PFSK-1 (cell line): ENCODE measurements around the gene PLB1.

Experiments
- FOXP2 ChIP-seq: optimal IDR thresholded peaks from 2 replicates; pipeline ENCODE3; 2011; ENCODE audit warnings: borderline replicate concordance, control low read depth, inconsistent platforms; ENCODE audit not compliant: insufficient read depth; ENCODE audit errors: extremely low read length, extremely low read depth
- POLR2AphosphoS5 ChIP-seq: IDR thresholded peaks from 2 replicates; pipeline ENCODE4 v1.6.1; 2012; ENCODE audit warnings: low read depth, mild to moderate bottlenecking, control low read depth, low read length, moderate library complexity
- SIN3A ChIP-seq: IDR thresholded peaks from 2 replicates; pipeline ENCODE4 v1.6.1; 2012; ENCODE audit warnings: mild to moderate bottlenecking, low read length, moderate library complexity, borderline replicate concordance; ENCODE audit not compliant: insufficient read depth
- TAF1 ChIP-seq: IDR thresholded peaks from 2 replicates; pipeline ENCODE4 v1.6.1; 2012; ENCODE audit warnings: low read length, control low read depth, borderline replicate concordance; ENCODE audit not compliant: insufficient read depth
- TF ChIP-seq, protein P1 (sequence below), 2 experiments: IDR thresholded peaks; 2 replicates each; pipeline versions ENCODE4 v1.6.1 to v1.8.0; 2011 to 2012; ENCODE audit warnings: low read depth in 2 of 2, low read length in 2 of 2, control low read depth in 1 of 2, inconsistent platforms in 1 of 2, mild to moderate bottlenecking in 1 of 2, moderate library complexity in 1 of 2; ENCODE audit not compliant: insufficient read depth in 1 of 2

PLB1 gene

DNA sequence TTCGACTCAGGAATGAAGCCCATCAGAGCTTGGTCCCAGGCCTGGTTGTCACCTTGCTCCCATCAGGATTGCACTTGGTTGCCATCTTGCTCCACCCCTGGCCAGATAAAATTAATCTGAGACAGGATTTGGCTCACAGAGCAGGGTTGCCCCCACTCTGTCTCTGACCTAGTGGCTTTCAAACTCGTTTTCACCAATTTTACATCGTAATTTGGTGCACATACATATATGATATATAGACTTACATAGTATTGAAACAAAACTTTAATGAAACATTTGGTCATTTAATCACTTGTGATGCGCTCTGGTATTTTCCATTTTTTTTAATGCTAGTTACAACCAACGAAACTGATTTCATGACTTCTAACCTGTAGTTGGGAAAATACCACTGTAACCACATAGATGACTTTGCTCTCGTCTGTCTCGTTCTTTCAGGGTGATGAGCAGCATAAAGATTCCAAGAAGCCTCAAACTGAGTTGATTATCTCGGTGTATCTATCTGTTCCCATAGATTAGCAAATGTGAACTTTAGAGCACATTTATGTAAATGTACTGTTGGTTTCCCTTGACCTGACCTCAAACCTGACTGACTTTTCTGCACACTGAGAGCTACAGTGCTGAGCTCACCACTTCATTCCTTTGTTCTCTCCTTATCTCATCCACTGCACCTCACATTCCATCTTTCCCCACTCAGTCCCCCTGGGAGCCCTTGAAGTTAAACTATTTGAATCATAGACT is 30.5 kb upstream of the PLB1 start:
- TF ChIP-seq SIN3A = no peak
- TF ChIP-seq POLR2AphosphoS5 = no peak
- TF ChIP-seq, protein P1, sequence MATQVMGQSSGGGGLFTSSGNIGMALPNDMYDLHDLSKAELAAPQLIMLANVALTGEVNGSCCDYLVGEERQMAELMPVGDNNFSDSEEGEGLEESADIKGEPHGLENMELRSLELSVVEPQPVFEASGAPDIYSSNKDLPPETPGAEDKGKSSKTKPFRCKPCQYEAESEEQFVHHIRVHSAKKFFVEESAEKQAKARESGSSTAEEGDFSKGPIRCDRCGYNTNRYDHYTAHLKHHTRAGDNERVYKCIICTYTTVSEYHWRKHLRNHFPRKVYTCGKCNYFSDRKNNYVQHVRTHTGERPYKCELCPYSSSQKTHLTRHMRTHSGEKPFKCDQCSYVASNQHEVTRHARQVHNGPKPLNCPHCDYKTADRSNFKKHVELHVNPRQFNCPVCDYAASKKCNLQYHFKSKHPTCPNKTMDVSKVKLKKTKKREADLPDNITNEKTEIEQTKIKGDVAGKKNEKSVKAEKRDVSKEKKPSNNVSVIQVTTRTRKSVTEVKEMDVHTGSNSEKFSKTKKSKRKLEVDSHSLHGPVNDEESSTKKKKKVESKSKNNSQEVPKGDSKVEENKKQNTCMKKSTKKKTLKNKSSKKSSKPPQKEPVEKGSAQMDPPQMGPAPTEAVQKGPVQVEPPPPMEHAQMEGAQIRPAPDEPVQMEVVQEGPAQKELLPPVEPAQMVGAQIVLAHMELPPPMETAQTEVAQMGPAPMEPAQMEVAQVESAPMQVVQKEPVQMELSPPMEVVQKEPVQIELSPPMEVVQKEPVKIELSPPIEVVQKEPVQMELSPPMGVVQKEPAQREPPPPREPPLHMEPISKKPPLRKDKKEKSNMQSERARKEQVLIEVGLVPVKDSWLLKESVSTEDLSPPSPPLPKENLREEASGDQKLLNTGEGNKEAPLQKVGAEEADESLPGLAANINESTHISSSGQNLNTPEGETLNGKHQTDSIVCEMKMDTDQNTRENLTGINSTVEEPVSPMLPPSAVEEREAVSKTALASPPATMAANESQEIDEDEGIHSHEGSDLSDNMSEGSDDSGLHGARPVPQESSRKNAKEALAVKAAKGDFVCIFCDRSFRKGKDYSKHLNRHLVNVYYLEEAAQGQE (IDR thresholded peaks at IDR 0.05; ENCODE audit: insufficient read depth in 1 of 2, low read depth in 2 of 2, low read length in 2 of 2) = no peak
- TF ChIP-seq TAF1 = no peak
- TF ChIP-seq FOXP2 = no peak

DNA sequence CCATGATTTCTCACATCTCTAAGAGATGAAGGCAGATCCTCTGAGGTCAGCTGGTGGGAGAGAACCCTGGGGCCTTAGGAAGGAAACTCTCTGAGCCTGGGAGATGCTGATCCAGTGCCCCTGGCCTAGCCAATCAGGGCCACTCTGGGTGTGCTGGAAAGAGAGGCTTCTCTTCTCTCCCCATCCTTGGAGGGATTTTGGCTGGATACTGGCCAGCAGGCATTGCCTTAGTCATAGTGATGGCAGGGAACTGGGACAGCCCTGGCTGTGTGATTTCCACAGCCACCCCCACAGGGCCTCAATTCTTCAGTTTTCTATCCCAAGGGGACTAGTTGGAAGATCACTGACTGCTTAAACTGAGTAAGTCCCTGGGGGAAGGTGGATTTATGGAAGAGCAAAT is 26.6 kb upstream of the PLB1 start:
- TF ChIP-seq, protein P1 (IDR thresholded peaks at IDR 0.05; ENCODE audit: insufficient read depth in 1 of 2, low read depth in 2 of 2, low read length in 2 of 2) = no peak
- TF ChIP-seq SIN3A (no peak), FOXP2 (no peak), POLR2AphosphoS5 (no peak), TAF1 (no peak)

DNA sequence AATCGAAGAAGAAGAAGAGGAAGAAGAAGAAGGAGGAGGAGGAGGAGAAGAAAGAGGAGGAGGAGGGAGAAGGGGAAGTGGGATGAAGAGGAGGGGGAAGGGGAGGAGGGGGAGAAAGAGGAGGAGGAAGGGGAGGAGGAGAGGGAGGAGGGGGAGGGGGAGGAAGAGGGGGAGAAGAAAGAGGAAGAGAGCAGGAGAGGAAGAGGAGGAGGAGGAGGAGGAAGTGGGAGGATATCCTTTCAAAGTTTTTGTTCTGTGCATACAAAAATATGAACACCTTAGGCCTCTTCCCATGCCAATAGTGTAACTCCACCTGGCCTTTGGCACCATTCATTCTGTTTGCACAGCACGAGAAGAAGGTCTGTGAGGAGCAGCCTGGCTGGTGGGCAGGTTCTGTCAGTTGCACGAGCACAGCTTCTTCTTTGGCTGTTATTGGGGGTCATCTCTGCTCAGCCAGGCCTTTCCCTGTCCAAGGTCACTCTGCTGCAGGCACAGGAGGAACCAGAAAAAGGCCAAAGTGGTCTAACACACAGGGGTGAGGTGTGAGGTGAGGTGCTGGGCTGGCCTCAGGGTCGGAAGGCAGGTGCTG is 25.8 kb upstream of the PLB1 start:
- TF ChIP-seq POLR2AphosphoS5 = no peak
- no peak for TF ChIP-seq TAF1
- TF ChIP-seq SIN3A = no peak
- TF ChIP-seq, protein P1 (IDR thresholded peaks at IDR 0.05; ENCODE audit: insufficient read depth in 1 of 2, low read depth in 2 of 2, low read length in 2 of 2) = no peak
- TF ChIP-seq FOXP2 = no peak

DNA sequence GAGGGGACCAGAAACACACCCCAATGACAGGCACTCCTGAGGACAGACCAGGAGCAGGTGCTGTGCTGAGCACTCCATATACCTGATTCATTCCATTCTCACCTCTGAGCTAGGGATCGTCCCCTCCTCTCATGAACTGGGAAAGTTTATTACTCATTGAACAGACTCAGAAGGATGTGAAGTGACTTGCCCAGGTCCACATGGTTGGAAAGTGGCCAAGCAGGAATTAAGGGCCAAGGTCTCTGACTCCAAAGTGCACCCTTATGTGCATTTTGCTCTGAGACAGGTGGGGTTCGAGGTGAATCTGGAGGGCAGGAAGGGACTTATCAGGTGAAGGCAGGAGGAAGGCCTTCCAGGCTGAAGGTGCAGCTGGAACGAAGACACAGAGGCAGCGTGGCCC is 25.1 kb upstream of the PLB1 start:
- TF ChIP-seq FOXP2 (no peak), TAF1 (no peak), POLR2AphosphoS5 (no peak), SIN3A (no peak)
- TF ChIP-seq, protein P1 (IDR thresholded peaks at IDR 0.05; ENCODE audit: insufficient read depth in 1 of 2, low read depth in 2 of 2, low read length in 2 of 2) = no peak

DNA sequence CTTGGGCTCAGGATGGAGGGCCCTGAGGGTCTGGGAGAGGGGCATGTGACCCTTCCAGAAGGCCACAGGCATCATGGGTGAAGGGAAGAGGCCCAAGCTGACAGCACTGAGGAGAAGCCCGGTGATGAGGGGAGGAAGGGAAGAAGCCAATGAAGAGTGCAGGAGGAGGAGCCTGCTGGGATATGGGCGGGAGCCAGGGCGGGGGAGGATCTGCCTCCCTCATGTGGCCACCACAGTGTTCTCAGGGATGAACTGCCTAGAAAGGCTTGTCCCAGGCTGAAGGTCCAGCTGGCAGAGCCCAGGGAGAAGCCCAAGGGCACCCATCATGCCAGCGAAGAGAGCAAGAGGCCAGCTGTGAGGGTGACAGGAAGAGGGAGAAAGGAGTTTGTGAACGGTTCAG is 24.6 kb upstream of the PLB1 start:
- no peak for TF ChIP-seq POLR2AphosphoS5
- no peak for TF ChIP-seq TAF1
- no peak for TF ChIP-seq FOXP2
- TF ChIP-seq, protein P1 (IDR thresholded peaks at IDR 0.05; ENCODE audit: insufficient read depth in 1 of 2, low read depth in 2 of 2, low read length in 2 of 2) = no peak
- TF ChIP-seq SIN3A = no peak
